ENCODE data around the gene OR10P1. TPM values are rescaled to one million over a fixed set of nuclear protein-coding genes. Genes with fewer than 3 reads are reported as not detected.

Gene OR10P1
- total and polyA plus RNA-seq, 2 of the 4 experiments (the other 2 are of a cell fraction): not detected

DNA sequence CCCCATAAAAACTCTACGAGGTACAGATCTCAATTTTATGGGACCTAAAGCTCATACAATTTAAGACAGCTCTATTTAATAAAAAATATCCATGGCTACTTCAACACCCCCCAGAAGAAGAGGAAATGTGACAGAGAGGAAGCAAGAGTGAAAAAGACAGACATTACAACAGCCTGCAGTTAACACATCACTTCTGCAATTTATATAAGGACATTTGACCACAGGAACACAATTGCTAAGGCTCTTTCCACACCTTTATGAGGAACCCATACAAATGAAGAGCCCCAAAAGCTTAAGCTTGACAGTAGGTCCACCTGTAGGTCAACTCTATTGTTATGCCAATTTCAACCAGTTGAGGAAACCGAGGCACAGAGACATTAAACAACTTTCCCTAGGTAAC, 5.6 kb downstream of the OR10P1 start:
- no peaks in the 10 kb centered on the region for H3K9me1 ChIP-seq (ENCODE audit: insufficient read depth, low read length)
- H3K27me3 ChIP-seq (ENCODE audit: control insufficient read depth, insufficient read depth, low read length): peaks cover 37% of the 10 kb centered on the region
- no peaks in the 10 kb centered on the region for H3K4me1 ChIP-seq (ENCODE audit: control insufficient read depth, insufficient read depth, low read length)
- H3K4ac ChIP-seq (ENCODE audit: low read depth, low read length): no peak overlapping the region
- POLR2A ChIA-PET (ENCODE audit: unreplicated experiment): no interaction called here
- dilution Hi-C loops (cut with HindIII; ENCODE audit: low sequenced_read_pairs, unreplicated experiment) (no loop called here), intact Hi-C loops (cut with micrococcal nuclease) (no loop called here), in situ Hi-C loops (cut with MboI; ENCODE audit: low sequenced_read_pairs) (no loop called here)
- H2BK15ac ChIP-seq (ENCODE audit: low read depth, low read length): no peak overlapping the region
- no peaks in the 10 kb centered on the region for H3K36me3 ChIP-seq (ENCODE audit: control insufficient read depth, insufficient read depth, low read length)
- no peak overlapping the region for H3K18ac ChIP-seq (ENCODE audit: low read depth, low read length)
- BruUV-seq (replicated peaks): no TSS peak
- H4K5ac ChIP-seq (ENCODE audit: low read depth, low read length): no peak overlapping the region
- H4K20me1 ChIP-seq (ENCODE audit: insufficient read depth, low read length): no peaks in the 10 kb centered on the region
- H2AFZ ChIP-seq (replicated peaks; ENCODE audit: low read length, poor library complexity): no peak overlapping the region
- no peak overlapping the region for H4K91ac ChIP-seq (ENCODE audit: insufficient read depth, low read depth, low read length)
- ATAC-seq (ENCODE audit: low read depth) (no peak), DNase-seq (no peak)
- WGBS, 2 experiments (ENCODE audit: extremely low coverage in 2 of 2, insufficient read length in 1 of 2): no CpG with 5 or more reads among the region's 2 CpGs
- no peaks in the 10 kb centered on the region for H3K9me3 ChIP-seq (ENCODE audit: control insufficient read depth, insufficient read depth, low read length)
- H3K4me3 ChIP-seq (ENCODE audit: insufficient read depth, low read depth, low read length): no peak overlapping the region
- no peak overlapping the region for H3K14ac ChIP-seq (replicated peaks; ENCODE audit: low read depth, low read length)
- H3K27ac ChIP-seq (ENCODE audit: insufficient read depth, low read length): no peak overlapping the region
- no peak overlapping the region for H2BK5ac ChIP-seq (ENCODE audit: low read depth, low read length, poor library complexity, severe bottlenecking)
- H3K23ac ChIP-seq (ENCODE audit: low read depth, low read length): no peak overlapping the region
- H3K56ac ChIP-seq (ENCODE audit: extremely low read depth, insufficient read depth, low read length): no peak overlapping the region
- CTCF ChIA-PET: no interaction called here
- no peak overlapping the region for H3K4me2 ChIP-seq (ENCODE audit: low read depth, low read length)
- H3K9ac ChIP-seq (ENCODE audit: low read depth, low read length): no peak overlapping the region
- no peak overlapping the region for H2AK5ac ChIP-seq (ENCODE audit: low read depth, low read length)
- TF ChIP-seq ELK1 (IDR thresholded peaks at IDR 0.05; ENCODE audit: borderline replicate concordance, low read depth, low read length): no peak
- TF ChIP-seq, protein P1, sequence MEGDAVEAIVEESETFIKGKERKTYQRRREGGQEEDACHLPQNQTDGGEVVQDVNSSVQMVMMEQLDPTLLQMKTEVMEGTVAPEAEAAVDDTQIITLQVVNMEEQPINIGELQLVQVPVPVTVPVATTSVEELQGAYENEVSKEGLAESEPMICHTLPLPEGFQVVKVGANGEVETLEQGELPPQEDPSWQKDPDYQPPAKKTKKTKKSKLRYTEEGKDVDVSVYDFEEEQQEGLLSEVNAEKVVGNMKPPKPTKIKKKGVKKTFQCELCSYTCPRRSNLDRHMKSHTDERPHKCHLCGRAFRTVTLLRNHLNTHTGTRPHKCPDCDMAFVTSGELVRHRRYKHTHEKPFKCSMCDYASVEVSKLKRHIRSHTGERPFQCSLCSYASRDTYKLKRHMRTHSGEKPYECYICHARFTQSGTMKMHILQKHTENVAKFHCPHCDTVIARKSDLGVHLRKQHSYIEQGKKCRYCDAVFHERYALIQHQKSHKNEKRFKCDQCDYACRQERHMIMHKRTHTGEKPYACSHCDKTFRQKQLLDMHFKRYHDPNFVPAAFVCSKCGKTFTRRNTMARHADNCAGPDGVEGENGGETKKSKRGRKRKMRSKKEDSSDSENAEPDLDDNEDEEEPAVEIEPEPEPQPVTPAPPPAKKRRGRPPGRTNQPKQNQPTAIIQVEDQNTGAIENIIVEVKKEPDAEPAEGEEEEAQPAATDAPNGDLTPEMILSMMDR (conservative IDR thresholded peaks at IDR 0.05; ENCODE audit: low read depth, low read length): no peak
- TF ChIP-seq, protein P2, sequence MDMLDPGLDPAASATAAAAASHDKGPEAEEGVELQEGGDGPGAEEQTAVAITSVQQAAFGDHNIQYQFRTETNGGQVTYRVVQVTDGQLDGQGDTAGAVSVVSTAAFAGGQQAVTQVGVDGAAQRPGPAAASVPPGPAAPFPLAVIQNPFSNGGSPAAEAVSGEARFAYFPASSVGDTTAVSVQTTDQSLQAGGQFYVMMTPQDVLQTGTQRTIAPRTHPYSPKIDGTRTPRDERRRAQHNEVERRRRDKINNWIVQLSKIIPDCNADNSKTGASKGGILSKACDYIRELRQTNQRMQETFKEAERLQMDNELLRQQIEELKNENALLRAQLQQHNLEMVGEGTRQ (IDR thresholded peaks at IDR 0.05; ENCODE audit: low read depth, low read length): no peak
- no peak overlapping the region for H2BK120ac ChIP-seq (ENCODE audit: low read depth, low read length)
- no peak overlapping the region for H4K8ac ChIP-seq (ENCODE audit: low read depth in 2 of 2, low read length in 2 of 2)
- H3K79me1 ChIP-seq (ENCODE audit: low read depth in 1 of 2, low read length in 2 of 2): no peaks in the 10 kb centered on the region
- no peak overlapping the region for H2AK9ac ChIP-seq (replicated peaks; ENCODE audit: low read depth, low read length, poor library complexity)
- no peak overlapping the region for H2BK20ac ChIP-seq (ENCODE audit: low read depth, low read length)
